ENCODE measurements around the gene SIGLEC14.
"Not testable (repeated sequence)": the region's sequence is repeated elsewhere in the genome, so short reads cannot be mapped to it uniquely, and the experiment has no call there.

The SIGLEC14 gene

DNA sequence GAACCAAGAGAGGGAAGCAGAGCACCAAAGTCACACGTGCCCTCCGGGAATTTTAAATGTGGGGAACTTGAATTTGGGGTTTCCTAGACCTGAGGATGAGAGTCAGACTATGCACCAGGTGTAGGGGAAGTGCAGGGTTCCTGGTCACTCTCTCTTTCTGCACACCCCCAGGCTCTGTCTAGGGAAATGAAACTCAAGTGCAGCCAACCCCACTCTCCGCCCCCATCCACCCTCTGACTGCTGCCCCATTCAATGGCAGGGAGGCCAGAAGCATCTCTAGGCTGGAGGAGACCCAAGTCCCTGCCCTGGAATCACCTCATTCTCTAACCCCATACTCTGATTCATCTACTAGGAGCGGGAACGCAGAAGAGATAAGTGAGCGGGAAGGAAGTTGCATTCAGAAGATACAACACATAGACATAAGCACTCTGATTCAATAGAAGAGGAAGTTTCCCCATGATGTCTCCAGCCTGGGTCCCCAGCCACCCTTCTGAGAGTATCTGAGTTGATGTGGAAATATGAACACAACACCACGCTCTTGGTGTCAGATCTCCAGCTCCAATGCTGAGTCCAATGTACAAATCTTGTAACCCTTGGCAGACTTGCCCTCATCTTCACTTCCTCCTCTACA is 4.7 kb upstream of the SIGLEC14 start:
- H3K9me3 ChIP-seq (ENCODE audit: control insufficient read depth, insufficient read depth, low read length): no peaks in the 10 kb centered on the region
- H3K9ac ChIP-seq (ENCODE audit: low read depth, low read length): no peak overlapping the region
- no peaks in the 10 kb centered on the region for H3K4me1 ChIP-seq (ENCODE audit: insufficient read depth, low read length)
- H3K36me3 ChIP-seq (ENCODE audit: insufficient read depth, low read length): no peaks in the 10 kb centered on the region

DNA sequence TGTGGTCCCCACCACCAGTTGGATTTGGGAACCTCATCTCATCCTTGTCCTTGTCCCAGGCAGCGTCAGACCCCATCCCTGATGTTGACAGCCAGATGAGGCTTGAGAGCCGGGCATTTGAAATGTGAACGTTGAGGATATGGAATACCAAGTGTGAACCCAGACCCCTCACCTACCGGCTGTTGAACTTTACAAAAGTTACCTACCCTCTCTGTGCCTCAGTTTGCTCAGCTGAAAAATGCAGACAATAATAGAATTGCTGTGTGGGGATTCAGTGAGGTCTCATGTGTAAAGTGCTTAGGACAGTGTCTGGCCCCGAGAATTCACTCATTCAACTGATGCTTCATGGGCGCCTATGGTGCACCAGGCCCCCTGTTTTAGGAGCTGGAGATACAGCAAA is 693 bp upstream of the SIGLEC14 start:
- no peaks in the 10 kb centered on the region for H3K4me1 ChIP-seq (ENCODE audit: insufficient read depth, low read length)
- H3K9ac ChIP-seq (ENCODE audit: low read depth, low read length): no peak overlapping the region
- H3K36me3 ChIP-seq (ENCODE audit: insufficient read depth, low read length): no peaks in the 10 kb centered on the region
- no peaks in the 10 kb centered on the region for H3K9me3 ChIP-seq (ENCODE audit: control insufficient read depth, insufficient read depth, low read length)

- H3K4me1 ChIP-seq (ENCODE audit: insufficient read depth, low read length): no peaks in the 10 kb centered on the region
- H3K9ac ChIP-seq (ENCODE audit: low read depth, low read length): no peak overlapping the region
- no peaks in the 10 kb centered on the region for H3K36me3 ChIP-seq (ENCODE audit: insufficient read depth, low read length)
- no peaks in the 10 kb centered on the region for H3K9me3 ChIP-seq (ENCODE audit: control insufficient read depth, insufficient read depth, low read length)
Observed at GRCh38 chr19:51644636-51645271, 1.9 kb downstream of the SIGLEC14 start.

DNA sequence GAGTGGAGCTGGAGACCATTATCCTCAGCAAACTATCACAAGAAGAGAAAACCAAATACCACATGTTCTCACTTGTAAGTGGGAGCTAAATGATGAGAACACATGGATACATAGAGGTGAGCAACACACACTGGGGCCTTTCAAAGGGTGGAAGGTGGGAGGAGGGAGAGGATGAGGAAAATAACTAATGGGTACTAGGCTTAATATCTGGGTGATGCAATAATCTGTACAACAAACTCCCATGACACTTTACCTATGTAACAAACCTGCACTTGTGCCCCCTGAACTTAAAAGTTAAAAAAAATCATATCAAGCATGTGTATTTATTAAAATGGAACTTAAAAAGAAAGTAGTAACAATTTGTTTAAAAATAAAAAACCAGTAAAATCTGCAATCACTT is 5.0 kb downstream of the SIGLEC14 start:
- Histone ChIP-seq H3K9ac (ENCODE audit: low read depth, low read length) (no peak overlapping the region), H3K36me3 (ENCODE audit: insufficient read depth, low read length) (no peaks in the 10 kb centered on the region), H3K9me3 (ENCODE audit: control insufficient read depth, insufficient read depth, low read length) (no peaks in the 10 kb centered on the region), H3K4me1 (ENCODE audit: insufficient read depth, low read length) (no peaks in the 10 kb centered on the region)

- Histone ChIP-seq H3K4me1 (ENCODE audit: insufficient read depth, low read length) (no peaks in the 10 kb centered on the region), H3K36me3 (ENCODE audit: insufficient read depth, low read length) (no peaks in the 10 kb centered on the region), H3K9me3 (ENCODE audit: control insufficient read depth, insufficient read depth, low read length) (no peaks in the 10 kb centered on the region), H3K9ac (ENCODE audit: low read depth, low read length) (no peak overlapping the region)
Observed at GRCh38 chr19:51640386-51640785, 6.2 kb downstream of the SIGLEC14 start.

GRCh38 chr19:51639916-51640315 is 6.7 kb downstream of the SIGLEC14 start:
- Histone ChIP-seq H3K4me1 (ENCODE audit: insufficient read depth, low read length) (no peaks in the 10 kb centered on the region), H3K9ac (ENCODE audit: low read depth, low read length) (no peak overlapping the region), H3K36me3 (ENCODE audit: insufficient read depth, low read length) (no peaks in the 10 kb centered on the region), H3K9me3 (ENCODE audit: control insufficient read depth, insufficient read depth, low read length) (no peaks in the 10 kb centered on the region)

DNA sequence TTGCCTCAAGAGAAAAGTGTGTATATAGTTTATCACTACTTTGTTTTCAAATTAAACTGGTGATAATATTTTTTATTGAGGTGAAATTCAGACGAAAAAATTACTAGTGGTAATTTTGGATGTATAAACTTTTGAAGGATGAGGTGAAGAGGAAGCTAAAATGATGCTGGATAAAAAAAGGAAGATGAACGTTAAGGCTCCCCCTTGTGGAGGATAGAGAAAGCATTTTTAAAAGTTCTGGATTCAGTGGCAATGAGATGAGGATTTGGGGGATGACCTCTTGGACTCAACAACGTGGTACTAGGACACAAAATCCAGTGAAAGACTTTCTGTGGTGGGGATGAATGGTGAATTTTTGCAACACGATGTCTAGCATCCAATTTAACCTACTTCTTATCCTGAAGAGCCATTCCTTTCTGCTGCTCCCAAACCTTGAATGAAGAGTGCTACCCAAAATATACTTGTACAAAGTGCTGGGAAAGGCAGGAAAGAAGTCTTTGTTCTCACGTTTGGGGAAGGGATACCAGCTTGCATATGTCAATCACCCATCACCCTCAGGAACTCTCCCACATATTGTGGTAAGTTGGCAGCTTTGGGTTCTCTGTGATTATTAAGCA is 9.2 kb downstream of the SIGLEC14 start:
- no peaks in the 10 kb centered on the region for H3K36me3 ChIP-seq (ENCODE audit: insufficient read depth, low read length)
- H3K4me1 ChIP-seq (ENCODE audit: insufficient read depth, low read length): no peaks in the 10 kb centered on the region
- H3K9me3 ChIP-seq (ENCODE audit: control insufficient read depth, insufficient read depth, low read length): no peaks in the 10 kb centered on the region
- no peak overlapping the region for H3K9ac ChIP-seq (ENCODE audit: low read depth, low read length)

DNA sequence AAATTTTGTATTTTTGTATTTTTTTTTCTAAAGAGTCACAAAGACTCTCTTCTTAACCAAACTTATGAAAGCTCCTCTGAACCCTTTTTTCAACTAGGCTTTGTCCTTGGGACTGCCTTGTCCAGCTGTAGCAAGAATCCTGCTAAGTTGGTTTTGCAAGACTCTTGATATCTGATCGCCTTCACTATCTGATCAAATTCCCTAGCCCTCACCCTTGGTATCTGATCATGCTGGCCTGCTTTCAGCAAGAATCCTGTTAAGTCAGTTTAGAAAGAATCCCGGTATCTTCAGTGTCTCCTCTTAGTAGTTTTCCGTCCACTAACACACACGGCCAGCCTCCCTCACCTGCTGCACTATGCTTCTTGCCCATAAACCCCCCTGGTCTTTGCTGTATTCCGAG is 14.5 kb downstream of the SIGLEC14 start:
- Histone ChIP-seq H3K36me3 (ENCODE audit: insufficient read depth, low read length) (no peaks in the 10 kb centered on the region), H3K4me1 (ENCODE audit: insufficient read depth, low read length) (no peaks in the 10 kb centered on the region), H3K9me3 (ENCODE audit: control insufficient read depth, insufficient read depth, low read length) (no peaks in the 10 kb centered on the region)

DNA sequence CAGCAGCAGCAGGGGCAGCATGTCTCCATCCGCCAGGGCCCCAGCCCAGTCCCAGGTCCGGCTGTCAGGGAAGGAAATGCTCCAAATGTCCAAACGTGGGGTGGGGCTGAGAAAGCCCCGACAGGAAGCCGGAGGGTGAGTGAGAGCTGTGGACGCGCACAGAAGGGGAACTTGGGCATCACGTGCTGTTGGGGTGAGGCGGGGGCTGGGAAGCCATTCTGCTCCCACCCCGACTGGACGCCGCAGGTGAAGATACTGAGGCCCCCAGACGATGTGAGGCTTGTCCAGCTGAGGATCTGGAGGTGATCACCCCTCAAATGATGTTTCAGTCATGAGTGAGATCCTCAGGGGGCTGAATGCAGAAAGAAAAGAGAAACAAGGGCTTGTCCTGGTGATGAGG is 16.3 kb downstream of the SIGLEC14 start, which contains the start of gene SIGLEC5:
TSS of gene SIGLEC5 (minus strand) at position 87 of the 400 bp plus-strand sequence. CDS start at position 21, 66 bp downstream.
- H3K9me3 ChIP-seq (ENCODE audit: control insufficient read depth, insufficient read depth, low read length); H3K9ac ChIP-seq (ENCODE audit: low read depth, low read length); H3K4me1 ChIP-seq (ENCODE audit: insufficient read depth, low read length); H3K36me3 ChIP-seq (ENCODE audit: insufficient read depth, low read length): not testable (repeated sequence)

More for the DNA sequence above, 14.5 kb downstream of the SIGLEC14 start:
- no peak overlapping the region for H3K9ac ChIP-seq (ENCODE audit: low read depth, low read length)

DNA sequence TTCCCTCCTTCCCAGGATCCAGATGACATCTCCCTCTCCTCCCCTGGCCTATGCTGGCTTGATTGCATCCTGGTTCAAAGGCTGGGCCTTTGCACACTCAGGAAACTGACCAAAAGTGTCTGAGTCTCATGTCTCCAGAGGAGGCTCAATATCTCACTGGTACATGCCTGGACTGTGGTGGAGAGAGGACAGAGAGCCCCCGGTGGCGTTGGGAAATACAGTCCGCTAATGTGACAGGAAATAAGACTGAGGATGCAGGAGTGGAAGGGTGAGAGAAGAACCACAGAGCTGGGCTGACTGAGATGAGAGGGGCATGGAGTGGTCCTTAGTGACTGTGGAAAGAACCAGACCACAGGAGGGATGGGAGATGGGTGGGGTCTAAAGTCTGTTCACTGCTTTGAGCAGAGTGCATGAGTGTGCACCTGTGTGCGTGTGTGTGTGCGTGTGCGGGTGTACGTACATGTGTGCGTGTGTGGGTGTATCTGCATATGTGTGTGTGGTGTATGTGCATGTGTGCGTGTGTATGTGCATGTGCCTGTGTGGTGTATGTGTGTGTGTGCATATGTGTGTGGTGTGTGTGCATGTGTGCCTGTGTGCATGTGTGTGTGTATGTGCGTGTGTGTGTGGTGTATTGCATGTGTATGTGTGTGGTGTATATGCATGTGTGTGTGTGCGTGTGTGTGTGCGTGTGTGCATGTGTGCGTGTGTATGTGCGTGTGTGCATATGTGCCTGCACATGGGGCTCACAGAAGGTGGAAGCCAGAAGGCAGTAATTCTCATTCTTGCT is 18.3 kb downstream of the SIGLEC14 start:
- no peak overlapping the region for H3K9ac ChIP-seq (ENCODE audit: low read depth, low read length)
- H3K36me3 ChIP-seq (ENCODE audit: insufficient read depth, low read length): no peaks in the 10 kb centered on the region
- H3K4me1 ChIP-seq (ENCODE audit: insufficient read depth, low read length): no peaks in the 10 kb centered on the region
- no peaks in the 10 kb centered on the region for H3K9me3 ChIP-seq (ENCODE audit: control insufficient read depth, insufficient read depth, low read length)

DNA sequence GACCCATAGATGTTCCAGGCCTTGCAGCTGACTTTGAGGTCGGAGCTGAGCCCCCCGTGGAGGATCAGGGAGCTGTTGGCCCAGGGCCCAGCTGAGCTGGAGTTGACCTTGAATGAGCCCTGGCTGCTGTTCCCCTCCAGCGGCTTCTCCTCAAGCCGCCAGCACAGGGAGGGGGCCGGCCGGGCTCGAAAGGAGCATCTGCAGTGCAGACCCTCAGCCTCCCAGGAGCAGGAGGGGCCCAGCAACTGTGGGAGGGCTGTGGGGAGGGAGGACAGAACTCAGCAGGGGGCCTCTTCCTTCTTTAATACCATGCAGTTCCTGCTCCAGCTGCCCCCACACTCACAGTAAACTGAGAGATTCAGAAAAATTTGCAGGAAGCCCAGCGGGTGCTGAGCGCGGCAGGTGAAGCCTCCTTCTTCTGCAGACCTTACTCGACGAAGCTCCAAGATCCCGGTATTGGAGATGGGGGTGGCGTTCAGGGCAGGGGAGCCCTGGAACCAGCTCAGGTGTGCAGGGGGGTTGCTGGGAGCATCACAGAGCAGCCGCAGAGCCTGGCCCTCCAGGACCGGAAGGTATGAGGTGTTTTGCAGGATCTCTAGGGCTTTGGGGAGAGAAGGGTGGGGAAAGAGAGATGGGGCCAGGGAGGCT is 19.0 kb downstream of the SIGLEC14 start:
- Histone ChIP-seq H3K9ac (ENCODE audit: low read depth, low read length) (no peak overlapping the region), H3K9me3 (ENCODE audit: control insufficient read depth, insufficient read depth, low read length) (no peaks in the 10 kb centered on the region), H3K36me3 (ENCODE audit: insufficient read depth, low read length) (no peaks in the 10 kb centered on the region), H3K4me1 (ENCODE audit: insufficient read depth, low read length) (no peaks in the 10 kb centered on the region)

DNA sequence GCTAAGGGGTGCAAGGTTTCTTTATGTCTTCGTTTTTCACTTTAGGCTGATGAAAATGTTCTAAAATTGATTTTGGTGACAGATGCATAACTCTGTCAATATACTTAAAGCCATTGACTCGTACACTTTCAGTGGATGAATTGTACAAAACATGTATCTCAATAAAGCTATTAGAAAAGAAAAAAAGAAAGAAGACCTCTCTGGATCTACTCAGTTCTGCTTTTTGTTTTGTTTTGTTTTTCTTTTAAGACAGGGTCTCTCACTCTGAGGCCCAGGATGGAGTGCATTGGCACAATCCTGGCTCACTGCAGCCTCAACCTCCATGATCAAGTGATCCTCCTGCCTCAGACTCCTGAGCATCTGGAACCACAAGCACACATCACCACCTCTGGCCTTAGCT is 19.9 kb downstream of the SIGLEC14 start:
- Histone ChIP-seq H3K9ac (ENCODE audit: low read depth, low read length) (no peak overlapping the region), H3K9me3 (ENCODE audit: control insufficient read depth, insufficient read depth, low read length) (no peaks in the 10 kb centered on the region), H3K36me3 (ENCODE audit: insufficient read depth, low read length) (no peaks in the 10 kb centered on the region), H3K4me1 (ENCODE audit: insufficient read depth, low read length) (no peaks in the 10 kb centered on the region)

DNA sequence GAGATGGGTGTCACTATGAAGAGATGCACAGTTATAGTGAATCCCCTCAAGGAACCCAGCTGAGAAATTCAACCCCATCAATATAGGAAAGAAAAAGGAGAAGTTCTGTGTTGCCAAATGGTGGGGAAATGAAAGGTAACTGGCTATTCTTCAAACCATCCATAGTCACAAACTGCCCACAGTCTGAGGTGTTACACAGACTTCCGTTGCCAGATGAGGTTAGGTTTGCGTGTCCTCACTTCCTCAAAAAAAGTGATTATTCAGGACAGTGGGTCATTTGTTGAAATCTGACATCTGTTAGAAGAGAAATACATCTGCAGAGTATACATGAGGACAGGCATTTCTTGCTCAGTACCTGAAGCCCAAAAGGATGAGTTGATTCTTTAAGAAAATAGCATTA is 25.4 kb downstream of the SIGLEC14 start:
- Histone ChIP-seq H3K9me3 (ENCODE audit: control insufficient read depth, insufficient read depth, low read length) (no peaks in the 10 kb centered on the region), H3K36me3 (ENCODE audit: insufficient read depth, low read length) (no peaks in the 10 kb centered on the region), H3K4me1 (ENCODE audit: insufficient read depth, low read length) (no peaks in the 10 kb centered on the region), H3K9ac (ENCODE audit: low read depth, low read length) (no peak overlapping the region)

DNA sequence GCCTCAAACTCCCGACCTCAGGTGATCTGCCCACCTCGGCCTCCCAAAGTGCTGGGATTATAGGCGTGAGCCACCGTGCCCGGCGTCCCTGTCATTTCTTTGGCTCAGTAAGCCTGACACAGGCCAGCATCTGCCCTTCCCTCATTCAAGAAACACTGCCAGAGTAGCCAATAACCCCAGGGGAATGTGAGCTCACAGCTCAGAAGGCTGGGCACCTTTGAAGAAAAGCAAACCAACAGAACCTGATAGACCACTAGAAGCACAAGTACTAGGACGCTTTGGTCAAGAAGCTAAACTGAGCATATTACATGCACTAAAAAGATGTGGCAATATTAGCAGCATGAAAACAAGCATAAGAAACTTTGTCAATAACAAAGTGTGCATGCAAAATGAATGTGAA is 30.6 kb downstream of the SIGLEC14 start:
- no peaks in the 10 kb centered on the region for H3K9me3 ChIP-seq (ENCODE audit: control insufficient read depth, insufficient read depth, low read length)
- H3K4me1 ChIP-seq (ENCODE audit: insufficient read depth, low read length): no peaks in the 10 kb centered on the region
- no peaks in the 10 kb centered on the region for H3K36me3 ChIP-seq (ENCODE audit: insufficient read depth, low read length)
- no peak overlapping the region for H3K9ac ChIP-seq (ENCODE audit: low read depth, low read length)
